K562 (cell line): ENCODE results near the gene ARMC9. TPM values are rescaled to one million over a fixed set of nuclear protein-coding genes. Genes with fewer than 3 reads are reported as not detected.

Source experiments
- ATAC-seq: fragments of 200-7000 bp; cut with Tn5 transposase; 3 replicates; pipeline ENCODE4 v1.9.1; 2020; ENCODE audit warnings: moderate library complexity
- BruUV-seq: library from RNA; stranded (reverse); fragments of 400-500 nt; replicated peaks from 2 replicates; lab custom pipeline; 2021; lab: Mats Ljungman, UMichigan
- CTCF ChIA-PET: fragments of 300-600 bp; formaldehyde crosslinking; extraction: SDS; loops from one replicate; lab custom pipeline; 2021; ENCODE audit warnings: low intra/inter-chr PET ratio; lab: Yijun Ruan, JAX
- POLR2A ChIA-PET: fragments of 300-600, 350-650 bp; sonication (Branson Sonifier 250); formaldehyde crosslinking; extraction: SDS; loops from one replicate; lab custom pipeline; 2021; ENCODE audit warnings: antibody characterized with exemption, inconsistent platforms; lab: Yijun Ruan, JAX
- DNase-seq, 4 experiments: peaks; one replicate each; pipeline versions ENCODE4 v3.0.0 to v3.0.0-alpha.2; 2011 to 2018; ENCODE audit warnings: low spot score in 3 of 4, mixed read lengths in 3 of 4; ENCODE audit errors: extremely low read depth in 1 of 4
- FAIRE-seq: peaks from 2 replicates; lab custom pipeline; 2011; peaks lifted over from hg19 to GRCh38; lab: Jason Lieb, UNC
- H2AFZ ChIP-seq: 2 replicates; pipeline ENCODE4 v1.6.0; 2011; ENCODE audit warnings: low read depth, low read length, control low read depth, inconsistent platforms
- H3K27ac ChIP-seq: fragments of 200-600 bp; 3 replicates; pipeline ENCODE4 v1.8.0; 2011; ENCODE audit warnings: low read depth, mild to moderate bottlenecking, control low read depth, inconsistent platforms, low read length, moderate library complexity, mixed read lengths; ENCODE audit errors: extremely low read depth
- H3K27me3 ChIP-seq, 2 experiments: fragments of 300-600 bp in 1 of 2; 2 replicates in 1 of 2; 3 replicates in 1 of 2; pipeline versions ENCODE4 v1.6.0 to v1.8.0; 2011; ENCODE audit warnings: inconsistent platforms in 2 of 2, low read length in 2 of 2, mild to moderate bottlenecking in 1 of 2, mixed read lengths in 1 of 2, moderate library complexity in 1 of 2; ENCODE audit not compliant: control insufficient read depth in 2 of 2, insufficient read depth in 2 of 2
- H3K36me3 ChIP-seq: fragments of 300-600 bp; 3 replicates; pipeline ENCODE4 v1.8.0; 2011; ENCODE audit warnings: mild to moderate bottlenecking, low read length, inconsistent platforms; ENCODE audit not compliant: control insufficient read depth, insufficient read depth
- H3K4me1 ChIP-seq, 2 experiments: fragments of 200-600 bp in 1 of 2; replicated peaks in 1 of 2; 2 replicates in 1 of 2; 3 replicates in 1 of 2; pipeline versions ENCODE4 v1.5.1 to v1.8.0; 2011; ENCODE audit warnings: inconsistent platforms in 2 of 2, low read length in 2 of 2, mild to moderate bottlenecking in 1 of 2, mixed read lengths in 1 of 2, moderate library complexity in 1 of 2; ENCODE audit not compliant: control insufficient read depth in 2 of 2, insufficient read depth in 2 of 2
- H3K4me2 ChIP-seq: 2 replicates; pipeline ENCODE4 v1.6.1; 2011; ENCODE audit warnings: low read length, control low read depth, inconsistent platforms, mixed read lengths; ENCODE audit not compliant: insufficient read depth
- H3K4me3 ChIP-seq: fragments of 200-600 bp; sonication (generic), shearing (Covaris generic); 2 replicates; pipeline ENCODE4 v1.5.1; 2016; ENCODE audit warnings: control low read depth, inconsistent platforms
- H3K79me2 ChIP-seq: fragments of 200-600 bp; 3 replicates; pipeline ENCODE4 v1.8.0; 2011; ENCODE audit warnings: low read length, inconsistent platforms; ENCODE audit not compliant: control insufficient read depth, insufficient read depth
- H3K9ac ChIP-seq, 2 experiments: 2 replicates each; pipeline versions ENCODE4 v1.6.0 to v1.6.1; 2011; ENCODE audit warnings: low read depth in 2 of 2, low read length in 2 of 2, control low read depth in 1 of 2, inconsistent platforms in 1 of 2, mild to moderate bottlenecking in 1 of 2, mixed read lengths in 1 of 2; ENCODE audit not compliant: insufficient read depth in 1 of 2
- H3K9me1 ChIP-seq: one replicate; pipeline ENCODE4 v1.6.0; 2011; ENCODE audit warnings: inconsistent platforms, mild to moderate bottlenecking, low read length, moderate library complexity; ENCODE audit not compliant: control insufficient read depth, insufficient read depth
- H3K9me3 ChIP-seq: replicated peaks from 2 replicates; pipeline ENCODE4 v1.5.1; 2011; ENCODE audit warnings: low read depth, low read length, inconsistent platforms; ENCODE audit not compliant: control insufficient read depth, insufficient read depth
- H4K20me1 ChIP-seq: replicated peaks from 2 replicates; pipeline ENCODE4 v1.6.1; 2011; ENCODE audit warnings: low read length, inconsistent platforms, mixed read lengths; ENCODE audit not compliant: control insufficient read depth, insufficient read depth
- E2F4 ChIP-seq: sonication (generic); formaldehyde crosslinking; IDR thresholded peaks from 2 replicates; pipeline ENCODE4 v1.8.0; 2022; ENCODE audit warnings: mild to moderate bottlenecking, low read depth, missing genetic modification reagents
- HSF4 ChIP-seq: fragments of 250-450 bp; sonication (Bioruptor Pico); IDR thresholded peaks from 2 replicates; pipeline ENCODE4 v2.1.2; 2022; ENCODE audit warnings: mild to moderate bottlenecking, moderate library complexity, borderline replicate concordance
- U2AF2 ChIP-seq: fragments of 200-400 bp; formaldehyde crosslinking; optimal IDR thresholded peaks from 2 replicates; pipeline ENCODE3; 2017; ENCODE audit warnings: low read depth, mild to moderate bottlenecking, low read length
- WGBS: fragments of 100-300 bp; shearing (Covaris generic); methylation state at CpG from one replicate; pipeline ENCODE4 v1.1.6; 2016; ENCODE audit warnings: low coverage, mixed read lengths; ENCODE audit not compliant: insufficient coverage; ENCODE audit errors: missing lambda C conversion rate; 5-methylcytosine and 5-hydroxymethylcytosine counted together
- in situ Hi-C: fragments of 300-500 bp; cut with MboI; formaldehyde crosslinking; loops from 4 replicates; pipeline ENCODE4 v1.15.0; 2018; ENCODE audit warnings: inconsistent platforms, mixed read lengths
- intact Hi-C: fragments of 100-400 bp; cut with micrococcal nuclease; formaldehyde crosslinking; loops from 2 replicates; pipeline ENCODE4 v1.14.2; 2022
- polyA plus RNA-seq, 8 experiments: library from polyadenylated mRNA; depleted of rRNA in 4 of 8; stranded (reverse) in 5 of 8; unstranded in 3 of 8; fragments of >200 nt; fragmentation: Nextera tagmentation in 2 of 8; fragmentation: Illumina TruSeq in 1 of 8; extraction: Ambion mirVana in 2 of 8; extraction: Trizol in 1 of 8; gene quantifications; 2 replicates each; pipeline versions ENCODE4 v1.2.1 to v1.2.3, GENCODE V29; 2011 to 2014; ENCODE audit warnings: inconsistent platforms in 1 of 8, missing spikeins in 1 of 8
- total RNA-seq, 7 experiments: library from RNA; depleted of rRNA in 6 of 7; stranded (reverse); fragments of >200 nt in 6 of 7; fragmentation: Illumina TruSeq in 2 of 7; extraction: Trizol in 2 of 7; gene quantifications; 2 replicates each; pipeline versions ENCODE4 v1.2.1 to v1.2.3, GENCODE V29; 2011 to 2021; ENCODE audit warnings: low replicate concordance in 1 of 7
- TF ChIP-seq, protein P1 (sequence below): fragments of 450-650 bp; IDR thresholded peaks from 2 replicates; pipeline ENCODE4 v1.7.1; 2018; ENCODE audit warnings: mild to moderate bottlenecking, low read depth; ENCODE audit not compliant: partially characterized antibody
- TF ChIP-seq, protein P2 (sequence below): fragments of 250-450 bp; sonication (Bioruptor Pico); IDR thresholded peaks from 2 replicates; pipeline ENCODE4 v1.4.0; 2020

The ARMC9 gene
- total and polyA plus RNA-seq, 9 of the 15 experiments (the other 6 are each of a cell fraction or from before 2014, with no cell fraction given) = 0.36 to 2.3 (median 1.1) TPM

DNA sequence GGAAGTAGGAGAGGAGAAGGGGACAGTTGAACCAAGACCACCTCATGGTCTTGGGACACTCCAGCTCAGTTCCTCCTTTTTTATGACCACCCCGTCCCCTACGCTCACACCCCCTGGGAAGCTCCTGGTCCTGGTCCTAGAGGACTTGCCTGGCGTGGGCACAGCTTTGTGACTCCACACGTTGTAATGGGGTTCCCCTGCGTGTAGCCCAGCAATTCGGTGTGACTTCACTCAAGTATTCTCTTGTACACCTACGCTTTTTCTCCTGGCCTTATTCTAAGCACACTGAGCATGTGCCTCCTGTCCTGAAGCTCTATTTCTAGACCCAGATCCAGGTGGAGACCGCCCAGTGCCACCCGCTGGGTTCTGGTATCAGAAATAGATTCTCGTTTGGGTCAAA, 161.0 kb downstream of the ARMC9 start:
- H3K27ac ChIP-seq = no peak overlapping the region

More for the DNA sequence above, 161.0 kb downstream of the ARMC9 start:
- no peak for FAIRE-seq
- 32% methylated on average over 9 of the region's 10 CpGs for WGBS
- intact Hi-C loops (no loop called here), in situ Hi-C loops (no loop called here)
- no peak for ATAC-seq
- BruUV-seq = no TSS peak
- no peaks in the 10 kb centered on the region for H3K9me1 ChIP-seq
- no peaks in the 10 kb centered on the region for H4K20me1 ChIP-seq
- H3K4me2 ChIP-seq = no peak overlapping the region
- H2AFZ ChIP-seq = no peak overlapping the region
- H3K4me3 ChIP-seq = no peak overlapping the region
- no peak for DNase-seq
- no peak overlapping the region for H3K9ac ChIP-seq
- TF ChIP-seq E2F4 (no peak), U2AF2 (no peak), HSF4 (CRISPR knock-in tag) (no peak)
- TF ChIP-seq, protein P1, sequence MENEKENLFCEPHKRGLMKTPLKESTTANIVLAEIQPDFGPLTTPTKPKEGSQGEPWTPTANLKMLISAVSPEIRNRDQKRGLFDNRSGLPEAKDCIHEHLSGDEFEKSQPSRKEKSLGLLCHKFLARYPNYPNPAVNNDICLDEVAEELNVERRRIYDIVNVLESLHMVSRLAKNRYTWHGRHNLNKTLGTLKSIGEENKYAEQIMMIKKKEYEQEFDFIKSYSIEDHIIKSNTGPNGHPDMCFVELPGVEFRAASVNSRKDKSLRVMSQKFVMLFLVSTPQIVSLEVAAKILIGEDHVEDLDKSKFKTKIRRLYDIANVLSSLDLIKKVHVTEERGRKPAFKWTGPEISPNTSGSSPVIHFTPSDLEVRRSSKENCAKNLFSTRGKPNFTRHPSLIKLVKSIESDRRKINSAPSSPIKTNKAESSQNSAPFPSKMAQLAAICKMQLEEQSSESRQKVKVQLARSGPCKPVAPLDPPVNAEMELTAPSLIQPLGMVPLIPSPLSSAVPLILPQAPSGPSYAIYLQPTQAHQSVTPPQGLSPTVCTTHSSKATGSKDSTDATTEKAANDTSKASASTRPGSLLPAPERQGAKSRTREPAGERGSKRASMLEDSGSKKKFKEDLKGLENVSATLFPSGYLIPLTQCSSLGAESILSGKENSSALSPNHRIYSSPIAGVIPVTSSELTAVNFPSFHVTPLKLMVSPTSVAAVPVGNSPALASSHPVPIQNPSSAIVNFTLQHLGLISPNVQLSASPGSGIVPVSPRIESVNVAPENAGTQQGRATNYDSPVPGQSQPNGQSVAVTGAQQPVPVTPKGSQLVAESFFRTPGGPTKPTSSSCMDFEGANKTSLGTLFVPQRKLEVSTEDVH = no peak
- TF ChIP-seq, protein P2, sequence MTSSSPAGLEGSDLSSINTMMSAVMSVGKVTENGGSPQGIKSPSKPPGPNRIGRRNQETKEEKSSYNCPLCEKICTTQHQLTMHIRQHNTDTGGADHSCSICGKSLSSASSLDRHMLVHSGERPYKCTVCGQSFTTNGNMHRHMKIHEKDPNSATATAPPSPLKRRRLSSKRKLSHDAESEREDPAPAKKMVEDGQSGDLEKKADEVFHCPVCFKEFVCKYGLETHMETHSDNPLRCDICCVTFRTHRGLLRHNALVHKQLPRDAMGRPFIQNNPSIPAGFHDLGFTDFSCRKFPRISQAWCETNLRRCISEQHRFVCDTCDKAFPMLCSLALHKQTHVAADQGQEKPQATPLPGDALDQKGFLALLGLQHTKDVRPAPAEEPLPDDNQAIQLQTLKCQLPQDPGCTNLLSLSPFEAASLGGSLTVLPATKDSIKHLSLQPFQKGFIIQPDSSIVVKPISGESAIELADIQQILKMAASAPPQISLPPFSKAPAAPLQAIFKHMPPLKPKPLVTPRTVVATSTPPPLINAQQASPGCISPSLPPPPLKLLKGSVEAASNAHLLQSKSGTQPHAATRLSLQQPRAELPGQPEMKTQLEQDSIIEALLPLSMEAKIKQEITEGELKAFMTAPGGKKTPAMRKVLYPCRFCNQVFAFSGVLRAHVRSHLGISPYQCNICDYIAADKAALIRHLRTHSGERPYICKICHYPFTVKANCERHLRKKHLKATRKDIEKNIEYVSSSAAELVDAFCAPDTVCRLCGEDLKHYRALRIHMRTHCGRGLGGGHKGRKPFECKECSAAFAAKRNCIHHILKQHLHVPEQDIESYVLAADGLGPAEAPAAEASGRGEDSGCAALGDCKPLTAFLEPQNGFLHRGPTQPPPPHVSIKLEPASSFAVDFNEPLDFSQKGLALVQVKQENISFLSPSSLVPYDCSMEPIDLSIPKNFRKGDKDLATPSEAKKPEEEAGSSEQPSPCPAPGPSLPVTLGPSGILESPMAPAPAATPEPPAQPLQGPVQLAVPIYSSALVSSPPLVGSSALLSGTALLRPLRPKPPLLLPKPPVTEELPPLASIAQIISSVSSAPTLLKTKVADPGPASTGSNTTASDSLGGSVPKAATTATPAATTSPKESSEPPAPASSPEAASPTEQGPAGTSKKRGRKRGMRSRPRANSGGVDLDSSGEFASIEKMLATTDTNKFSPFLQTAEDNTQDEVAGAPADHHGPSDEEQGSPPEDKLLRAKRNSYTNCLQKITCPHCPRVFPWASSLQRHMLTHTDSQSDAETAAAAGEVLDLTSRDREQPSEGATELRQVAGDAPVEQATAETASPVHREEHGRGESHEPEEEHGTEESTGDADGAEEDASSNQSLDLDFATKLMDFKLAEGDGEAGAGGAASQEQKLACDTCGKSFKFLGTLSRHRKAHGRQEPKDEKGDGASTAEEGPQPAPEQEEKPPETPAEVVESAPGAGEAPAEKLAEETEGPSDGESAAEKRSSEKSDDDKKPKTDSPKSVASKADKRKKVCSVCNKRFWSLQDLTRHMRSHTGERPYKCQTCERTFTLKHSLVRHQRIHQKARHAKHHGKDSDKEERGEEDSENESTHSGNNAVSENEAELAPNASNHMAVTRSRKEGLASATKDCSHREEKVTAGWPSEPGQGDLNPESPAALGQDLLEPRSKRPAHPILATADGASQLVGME (CRISPR knock-in tag) = no peak
- H3K27me3 ChIP-seq = peaks cover 0 to 30% of the 10 kb centered on the region in 2 experiments; a peak in 3 of 5 replicates
- H3K36me3 ChIP-seq = no peaks in the 10 kb centered on the region
- POLR2A ChIA-PET = interaction anchor here (0.6 kb wide), 1 partner anchor 36 kb away, joined by 3 read pairs; no protein-coding TSS in a partner anchor
- H3K4me1 ChIP-seq = peaks cover 6 to 13% of the 10 kb centered on the region in 2 experiments; a peak in 4 of 5 replicates
- CTCF ChIA-PET = no interaction called here
- no peaks in the 10 kb centered on the region for H3K9me3 ChIP-seq
- no peaks in the 10 kb centered on the region for H3K79me2 ChIP-seq
